Measurements from ENCODE around the gene VIL1.

Gene VIL1

DNA sequence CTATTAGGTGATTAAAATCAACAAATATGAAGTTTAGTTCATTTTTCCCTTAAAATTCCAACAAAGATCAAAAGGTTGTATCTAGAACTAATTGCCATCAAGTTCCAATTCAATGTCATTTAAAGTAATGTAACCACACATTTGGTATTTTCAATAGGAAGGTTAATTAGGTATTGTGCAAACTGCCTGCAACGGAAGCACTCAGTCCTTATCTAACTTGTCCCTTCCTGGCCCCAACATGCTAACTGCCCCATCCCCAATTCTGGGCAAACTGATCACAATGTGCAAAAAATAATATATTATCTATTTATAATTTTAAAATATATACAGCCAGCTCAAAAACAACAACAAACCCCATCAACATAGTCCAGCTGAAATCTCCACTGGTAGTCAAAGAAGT lies 33.2 kb downstream of the VIL1 start:
- H3K9me3 ChIP-seq (replicated peaks; ENCODE audit: insufficient read depth, low read length), result no peaks in the 10 kb centered on the region
- H3K4me3 ChIP-seq (ENCODE audit: low read length), result no peak overlapping the region
- no peak overlapping the region for H2AFZ ChIP-seq (ENCODE audit: low read length)
- H3K4me2 ChIP-seq (ENCODE audit: low read depth, low read length), result no peak overlapping the region
- no peaks in the 10 kb centered on the region for H4K20me1 ChIP-seq (ENCODE audit: insufficient read depth, low read length)
- H3K79me2 ChIP-seq (ENCODE audit: low read length), result no peaks in the 10 kb centered on the region
- H3K36me3 ChIP-seq (replicated peaks; ENCODE audit: insufficient read depth, low read length), result peaks cover 11% of the 10 kb centered on the region; the same call in 1 of the 2 replicates
- no peak overlapping the region for H3K9ac ChIP-seq (ENCODE audit: low read length)
- no peaks in the 10 kb centered on the region for H3K9me2 ChIP-seq (replicated peaks; ENCODE audit: insufficient read depth, low read length)
- H3K27me3 ChIP-seq (replicated peaks; ENCODE audit: insufficient read depth, low read length), result no peaks in the 10 kb centered on the region
- DNase-seq, result no peak
- no peaks in the 10 kb centered on the region for H3F3A ChIP-seq (ENCODE audit: insufficient read depth, low read length)
- no peak for TF ChIP-seq EZH2 (optimal IDR thresholded peaks at IDR 0.05; ENCODE audit: low read depth, low read length)
- TF ChIP-seq EZH2phosphoT487 (IDR thresholded peaks at IDR 0.05; ENCODE audit: low read length), result no peak
- TF ChIP-seq, protein P1, sequence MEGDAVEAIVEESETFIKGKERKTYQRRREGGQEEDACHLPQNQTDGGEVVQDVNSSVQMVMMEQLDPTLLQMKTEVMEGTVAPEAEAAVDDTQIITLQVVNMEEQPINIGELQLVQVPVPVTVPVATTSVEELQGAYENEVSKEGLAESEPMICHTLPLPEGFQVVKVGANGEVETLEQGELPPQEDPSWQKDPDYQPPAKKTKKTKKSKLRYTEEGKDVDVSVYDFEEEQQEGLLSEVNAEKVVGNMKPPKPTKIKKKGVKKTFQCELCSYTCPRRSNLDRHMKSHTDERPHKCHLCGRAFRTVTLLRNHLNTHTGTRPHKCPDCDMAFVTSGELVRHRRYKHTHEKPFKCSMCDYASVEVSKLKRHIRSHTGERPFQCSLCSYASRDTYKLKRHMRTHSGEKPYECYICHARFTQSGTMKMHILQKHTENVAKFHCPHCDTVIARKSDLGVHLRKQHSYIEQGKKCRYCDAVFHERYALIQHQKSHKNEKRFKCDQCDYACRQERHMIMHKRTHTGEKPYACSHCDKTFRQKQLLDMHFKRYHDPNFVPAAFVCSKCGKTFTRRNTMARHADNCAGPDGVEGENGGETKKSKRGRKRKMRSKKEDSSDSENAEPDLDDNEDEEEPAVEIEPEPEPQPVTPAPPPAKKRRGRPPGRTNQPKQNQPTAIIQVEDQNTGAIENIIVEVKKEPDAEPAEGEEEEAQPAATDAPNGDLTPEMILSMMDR (IDR thresholded peaks at IDR 0.05; ENCODE audit: low read length), result no peak
- H3K4me1 ChIP-seq (ENCODE audit: low read length), result no peaks in the 10 kb centered on the region
- no peak overlapping the region for H3K27ac ChIP-seq (ENCODE audit: low read length)

DNA sequence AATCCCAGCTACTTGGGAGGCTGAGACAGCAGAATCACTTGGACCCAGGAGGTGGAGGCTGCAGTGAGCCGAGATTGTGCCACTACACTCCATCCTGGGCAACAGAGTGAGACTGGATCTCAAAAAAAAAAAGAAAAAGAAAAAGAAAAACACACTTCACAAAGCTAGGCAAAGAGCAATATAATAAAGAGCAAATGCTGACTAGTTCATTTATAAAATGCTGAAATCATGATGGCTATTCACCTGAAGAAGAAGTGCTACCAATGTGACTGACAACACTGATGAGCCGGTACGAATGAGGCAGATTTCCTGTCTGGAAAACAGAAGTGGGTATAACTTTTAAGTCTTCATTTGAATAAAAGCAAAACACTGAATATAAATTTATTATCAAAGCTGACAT lies 37.9 kb downstream of the VIL1 start:
- no peaks in the 10 kb centered on the region for H3K79me2 ChIP-seq (ENCODE audit: low read length)
- H3K4me1 ChIP-seq (ENCODE audit: low read length), result no peaks in the 10 kb centered on the region
- H3K4me2 ChIP-seq (ENCODE audit: low read depth, low read length), result no peak overlapping the region
- H3K27me3 ChIP-seq (replicated peaks; ENCODE audit: insufficient read depth, low read length), result no peaks in the 10 kb centered on the region
- no peak overlapping the region for H3K27ac ChIP-seq (ENCODE audit: low read length)
- H2AFZ ChIP-seq (ENCODE audit: low read length), result no peak overlapping the region
- H3K36me3 ChIP-seq (replicated peaks; ENCODE audit: insufficient read depth, low read length), result peaks cover 11% of the 10 kb centered on the region; the same call in 1 of the 2 replicates
- H3K9ac ChIP-seq (ENCODE audit: low read length), result no peak overlapping the region
- H3F3A ChIP-seq (ENCODE audit: insufficient read depth, low read length), result no peaks in the 10 kb centered on the region
- DNase-seq, result no peak
- no peaks in the 10 kb centered on the region for H4K20me1 ChIP-seq (ENCODE audit: insufficient read depth, low read length)
- no peak for TF ChIP-seq EZH2 (optimal IDR thresholded peaks at IDR 0.05; ENCODE audit: low read depth, low read length)
- no peak for TF ChIP-seq EZH2phosphoT487 (IDR thresholded peaks at IDR 0.05; ENCODE audit: low read length)
- TF ChIP-seq, protein P1 (IDR thresholded peaks at IDR 0.05; ENCODE audit: low read length), result no peak
- H3K9me3 ChIP-seq (replicated peaks; ENCODE audit: insufficient read depth, low read length), result no peaks in the 10 kb centered on the region
- no peaks in the 10 kb centered on the region for H3K9me2 ChIP-seq (replicated peaks; ENCODE audit: insufficient read depth, low read length)
- H3K4me3 ChIP-seq (ENCODE audit: low read length), result no peak overlapping the region

DNA sequence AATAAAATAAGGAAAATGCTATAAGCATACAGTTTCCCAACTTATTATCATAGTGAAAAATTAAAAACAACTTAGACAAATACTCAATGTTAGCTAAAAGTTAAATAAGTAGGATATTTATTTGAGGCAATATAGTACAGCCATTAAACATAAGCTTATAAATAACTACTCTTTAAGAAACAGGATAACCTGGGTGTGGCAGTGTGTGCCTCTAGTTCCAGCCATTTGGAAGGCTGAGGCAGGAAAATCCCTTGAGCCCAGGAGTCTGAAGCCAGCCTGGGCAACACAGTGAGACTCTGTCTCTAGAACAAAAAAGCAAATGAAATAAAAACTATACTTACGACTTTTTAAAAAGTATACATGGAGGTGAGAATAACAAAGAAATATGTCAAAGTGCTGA lies 39.7 kb downstream of the VIL1 start:
- no peak overlapping the region for H3K27ac ChIP-seq (ENCODE audit: low read length)
- H4K20me1 ChIP-seq (ENCODE audit: insufficient read depth, low read length), result no peaks in the 10 kb centered on the region
- peaks cover 11% of the 10 kb centered on the region; the same call in 1 of the 2 replicates for H3K36me3 ChIP-seq (replicated peaks; ENCODE audit: insufficient read depth, low read length)
- TF ChIP-seq EZH2phosphoT487 (IDR thresholded peaks at IDR 0.05; ENCODE audit: low read length), result no peak
- TF ChIP-seq, protein P1 (IDR thresholded peaks at IDR 0.05; ENCODE audit: low read length), result no peak
- TF ChIP-seq EZH2 (optimal IDR thresholded peaks at IDR 0.05; ENCODE audit: low read depth, low read length), result no peak
- H3K9me3 ChIP-seq (replicated peaks; ENCODE audit: insufficient read depth, low read length), result no peaks in the 10 kb centered on the region
- no peak overlapping the region for H3K4me3 ChIP-seq (ENCODE audit: low read length)
- no peaks in the 10 kb centered on the region for H3K79me2 ChIP-seq (ENCODE audit: low read length)
- H3K4me2 ChIP-seq (ENCODE audit: low read depth, low read length), result no peak overlapping the region
- H2AFZ ChIP-seq (ENCODE audit: low read length), result no peak overlapping the region
- no peaks in the 10 kb centered on the region for H3K9me2 ChIP-seq (replicated peaks; ENCODE audit: insufficient read depth, low read length)
- no peaks in the 10 kb centered on the region for H3K27me3 ChIP-seq (replicated peaks; ENCODE audit: insufficient read depth, low read length)
- H3K9ac ChIP-seq (ENCODE audit: low read length), result no peak overlapping the region
- H3F3A ChIP-seq (ENCODE audit: insufficient read depth, low read length), result no peaks in the 10 kb centered on the region
- no peaks in the 10 kb centered on the region for H3K4me1 ChIP-seq (ENCODE audit: low read length)
- DNase-seq, result no peak

Measured in MM.1S (cell line).